DMS53 (cell line): ENCODE data around the gene CKAP4.
A peak's percentile ranks its signal among the peaks of the same experiment; 100 is the strongest.
"Not testable (repeated sequence)": the region's sequence is repeated elsewhere in the genome, so short reads cannot be mapped to it uniquely, and the experiment has no call there.

Experiments
- DNase-seq: peaks from one replicate; lab custom pipeline; 2025; lab: John Stamatoyannopoulos, UW

Gene CKAP4, protein sequence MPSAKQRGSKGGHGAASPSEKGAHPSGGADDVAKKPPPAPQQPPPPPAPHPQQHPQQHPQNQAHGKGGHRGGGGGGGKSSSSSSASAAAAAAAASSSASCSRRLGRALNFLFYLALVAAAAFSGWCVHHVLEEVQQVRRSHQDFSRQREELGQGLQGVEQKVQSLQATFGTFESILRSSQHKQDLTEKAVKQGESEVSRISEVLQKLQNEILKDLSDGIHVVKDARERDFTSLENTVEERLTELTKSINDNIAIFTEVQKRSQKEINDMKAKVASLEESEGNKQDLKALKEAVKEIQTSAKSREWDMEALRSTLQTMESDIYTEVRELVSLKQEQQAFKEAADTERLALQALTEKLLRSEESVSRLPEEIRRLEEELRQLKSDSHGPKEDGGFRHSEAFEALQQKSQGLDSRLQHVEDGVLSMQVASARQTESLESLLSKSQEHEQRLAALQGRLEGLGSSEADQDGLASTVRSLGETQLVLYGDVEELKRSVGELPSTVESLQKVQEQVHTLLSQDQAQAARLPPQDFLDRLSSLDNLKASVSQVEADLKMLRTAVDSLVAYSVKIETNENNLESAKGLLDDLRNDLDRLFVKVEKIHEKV

DNA sequence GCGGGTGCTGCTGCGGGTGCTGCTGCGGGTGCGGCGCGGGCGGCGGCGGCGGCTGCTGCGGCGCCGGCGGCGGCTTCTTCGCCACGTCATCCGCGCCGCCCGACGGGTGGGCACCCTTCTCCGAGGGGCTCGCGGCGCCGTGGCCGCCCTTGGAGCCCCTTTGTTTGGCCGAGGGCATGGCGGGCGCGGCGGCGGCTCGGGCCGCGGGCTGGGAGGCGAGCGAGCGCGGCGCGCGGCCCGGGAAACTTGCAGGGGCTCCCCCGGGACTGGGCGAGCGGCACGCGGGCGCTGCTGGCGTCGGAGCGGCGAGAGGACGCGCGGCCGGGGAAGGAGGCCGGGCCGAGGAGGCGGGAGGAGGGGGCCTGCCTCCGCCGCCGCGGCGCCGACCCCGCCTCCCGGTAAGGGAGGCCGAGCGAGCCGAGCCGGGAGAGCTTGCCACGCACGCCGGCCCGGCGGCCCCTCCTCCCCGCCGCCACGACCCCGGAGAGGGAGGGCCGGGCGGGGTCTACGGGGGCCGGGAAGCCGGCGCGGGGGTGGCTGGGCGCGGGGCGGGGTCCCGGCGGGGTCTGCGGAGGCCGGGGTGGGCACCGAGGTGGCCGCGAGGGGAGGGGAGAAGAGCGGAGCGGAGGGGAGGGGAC lies at the start of gene CKAP4:
CKAP4 (minus strand) TSS at position 347 of the 638 bp plus-strand sequence; CDS start at position 178, 169 bp downstream.
- DNase-seq, result peak; percentile 92

DNA sequence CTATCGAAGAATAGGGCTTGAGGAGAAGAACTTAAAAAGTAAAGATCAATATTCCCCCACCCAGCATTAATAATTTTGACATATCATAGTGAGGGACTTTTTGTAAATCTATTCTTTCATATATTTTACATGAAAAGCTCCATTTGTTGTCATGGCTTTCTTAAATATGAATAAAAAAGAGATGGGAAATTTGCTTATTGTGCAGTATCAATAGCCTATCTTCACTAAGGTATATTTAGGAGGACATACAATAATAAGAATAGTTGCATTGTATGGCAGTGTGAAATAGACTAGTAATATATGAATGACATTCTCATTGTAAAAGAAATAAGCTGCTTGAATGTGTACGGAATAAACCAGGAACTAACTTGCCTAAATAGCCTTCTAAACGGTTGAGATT lies 49.3 kb upstream of the CKAP4 start:
- DNase-seq, result no peak

DNA sequence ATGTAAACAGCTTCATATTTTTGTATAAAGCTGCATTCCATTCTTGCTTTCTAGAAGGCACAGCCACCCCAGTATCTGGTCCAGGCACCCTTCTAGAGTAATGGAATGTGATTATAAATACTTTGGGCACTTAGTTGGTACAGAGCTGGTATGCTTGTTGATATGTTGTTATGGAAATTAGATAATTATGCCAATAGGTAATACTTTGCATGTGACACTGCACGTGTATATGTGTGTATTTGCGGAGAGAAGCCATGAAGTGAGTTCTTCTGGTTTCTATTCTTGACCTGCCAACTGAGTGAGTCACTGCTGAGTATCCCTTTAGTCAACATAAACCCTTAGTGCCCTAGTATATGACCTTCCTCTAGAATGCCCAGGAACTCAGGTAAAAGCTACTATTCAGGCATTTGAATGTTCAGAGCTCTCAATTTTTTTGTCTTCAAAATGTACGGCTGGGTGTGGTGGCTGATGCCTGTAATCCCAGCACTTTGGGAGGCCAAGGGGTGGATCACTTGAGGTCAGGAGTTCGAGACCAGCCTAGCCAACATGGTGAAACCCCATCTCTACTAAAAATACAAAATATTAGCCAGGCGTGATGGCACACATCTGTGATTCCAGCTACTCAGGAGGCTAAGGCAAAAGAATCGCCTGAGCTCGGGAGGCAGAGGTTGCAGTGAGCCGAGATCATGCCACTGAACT lies 48.5 kb upstream of the CKAP4 start:
- peak; percentile 94 for DNase-seq

DNA sequence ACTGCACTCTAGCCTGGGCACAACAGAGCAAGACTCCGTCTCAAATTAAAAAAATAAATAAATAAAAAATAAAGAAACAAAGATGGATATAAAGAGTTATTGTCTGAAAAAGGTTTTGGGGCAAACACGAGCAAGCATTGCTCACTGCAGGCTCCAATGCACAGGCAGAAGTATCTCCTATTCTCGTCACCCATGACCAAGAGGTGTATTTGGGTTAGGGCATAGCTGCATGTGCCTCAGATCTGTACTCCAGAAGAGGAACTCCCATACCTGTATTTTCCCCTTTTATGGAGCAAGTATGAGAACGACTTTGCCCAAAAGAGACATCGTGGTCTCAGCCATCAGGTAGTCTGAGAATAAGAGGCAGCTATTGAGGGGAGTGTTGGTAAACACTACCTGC lies 44.5 kb upstream of the CKAP4 start:
- no peak for DNase-seq

DNA sequence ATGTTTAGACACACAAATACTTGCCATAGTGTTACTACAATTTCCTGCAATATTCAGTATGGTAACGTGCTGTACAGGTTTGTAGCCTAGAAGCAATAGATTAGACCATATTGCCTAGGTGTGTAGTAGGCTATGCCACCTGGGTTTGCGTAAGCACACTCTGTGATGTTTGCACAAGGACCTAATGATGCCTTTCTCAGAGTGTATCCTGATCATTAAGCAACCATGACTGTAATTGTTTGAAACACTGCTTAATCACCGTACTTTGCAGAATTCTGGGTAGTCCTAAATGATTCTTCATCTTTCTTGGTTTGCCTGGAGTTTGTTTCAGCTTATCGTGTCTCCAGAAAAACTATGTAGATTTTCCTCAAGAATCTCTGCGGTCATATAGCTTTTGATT lies 43.5 kb upstream of the CKAP4 start:
- DNase-seq, result peak; percentile 88

DNA sequence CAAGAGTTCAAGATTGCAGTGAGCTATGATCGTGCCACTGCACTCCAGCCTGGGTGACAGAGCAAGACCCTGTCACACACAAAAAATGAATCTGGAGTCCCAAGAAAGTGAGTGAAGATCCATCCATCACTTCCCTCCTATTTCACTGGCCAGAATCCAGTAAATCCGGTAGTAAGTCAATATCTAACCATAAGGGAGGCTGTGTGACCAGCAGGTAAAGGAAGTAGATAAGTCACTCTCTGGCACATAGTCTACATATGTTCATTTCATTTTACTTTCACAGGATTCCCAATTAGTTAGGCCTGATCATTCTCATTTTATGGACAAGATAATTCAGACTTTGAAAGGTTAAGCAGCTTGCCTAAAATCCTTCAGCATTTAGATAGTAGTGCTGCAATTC lies 42.8 kb upstream of the CKAP4 start:
- peak; percentile 74 for DNase-seq

DNA sequence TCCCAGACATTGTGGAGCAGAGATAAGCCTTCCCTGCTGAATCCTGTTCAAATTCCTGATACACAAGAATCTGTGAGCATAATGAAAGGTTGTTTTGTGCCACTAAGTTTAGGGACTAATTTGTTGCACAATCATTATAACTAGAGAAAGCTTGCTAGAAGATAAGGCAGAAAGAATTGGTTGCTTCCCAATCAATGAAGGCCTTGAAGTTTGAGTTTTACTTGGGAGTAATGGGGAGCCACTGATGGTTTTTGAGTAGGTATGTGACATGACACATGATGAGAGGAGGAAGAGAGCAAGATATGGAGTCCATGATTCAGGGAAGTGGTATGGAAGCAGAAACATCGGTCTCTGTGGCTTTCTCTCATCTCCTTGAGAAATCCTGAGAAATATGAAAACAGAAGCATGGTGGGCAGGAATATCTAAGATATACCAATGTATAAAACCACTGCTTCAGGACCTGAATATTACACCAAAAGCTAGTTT lies 41.4 kb upstream of the CKAP4 start:
- no peak for DNase-seq

DNA sequence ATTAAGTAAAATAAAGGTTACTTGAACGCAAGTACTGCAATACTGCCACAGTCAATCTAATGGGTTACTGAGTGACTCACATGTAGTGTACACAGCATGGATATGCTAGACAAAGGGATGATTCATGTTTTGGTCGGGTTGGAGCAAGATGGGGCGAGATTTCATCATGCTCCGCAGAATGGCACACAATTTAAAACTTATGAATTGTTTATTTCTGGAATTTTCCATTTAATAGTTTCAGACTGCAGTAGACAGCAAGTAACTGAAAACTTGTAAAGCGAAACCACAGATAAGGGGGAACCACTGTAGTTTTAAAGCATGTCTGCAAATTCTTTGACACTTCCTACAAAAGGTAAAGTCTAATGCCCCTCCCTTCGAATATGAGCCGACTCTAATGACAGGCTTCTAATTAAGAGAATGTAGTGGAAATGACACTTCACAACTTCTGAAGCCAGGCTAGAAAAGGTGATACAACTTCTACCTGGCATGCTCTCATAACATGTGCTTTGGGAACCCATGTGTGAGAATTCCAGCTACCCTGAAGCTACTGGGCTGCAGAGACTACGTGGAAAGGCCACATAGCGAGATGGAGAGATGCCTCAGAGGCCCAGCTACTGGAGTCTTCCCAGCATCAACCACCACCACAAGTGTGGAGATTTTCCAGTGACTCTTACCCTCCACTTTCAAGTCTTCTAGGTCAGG lies 40.8 kb upstream of the CKAP4 start:
- peak; percentile 96 for DNase-seq

DNA sequence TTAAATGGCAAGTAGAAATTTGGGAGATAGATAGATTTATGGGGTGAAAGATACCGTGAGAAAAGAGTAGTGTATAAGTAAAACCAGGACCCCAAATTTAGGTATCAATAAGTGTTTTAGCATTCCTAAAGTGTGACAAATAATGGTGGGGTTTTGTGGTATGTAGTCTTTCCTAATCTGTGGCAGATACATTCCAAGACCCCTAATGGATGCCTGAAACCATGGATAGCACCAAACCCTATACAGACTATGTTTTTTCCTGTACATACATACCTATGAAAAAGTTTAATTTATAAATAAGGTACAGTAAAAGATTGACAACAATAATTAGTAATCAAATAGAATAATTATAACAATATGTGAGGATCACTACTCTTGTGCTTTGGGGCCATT lies 40.3 kb upstream of the CKAP4 start:
- DNase-seq, result no peak

DNA sequence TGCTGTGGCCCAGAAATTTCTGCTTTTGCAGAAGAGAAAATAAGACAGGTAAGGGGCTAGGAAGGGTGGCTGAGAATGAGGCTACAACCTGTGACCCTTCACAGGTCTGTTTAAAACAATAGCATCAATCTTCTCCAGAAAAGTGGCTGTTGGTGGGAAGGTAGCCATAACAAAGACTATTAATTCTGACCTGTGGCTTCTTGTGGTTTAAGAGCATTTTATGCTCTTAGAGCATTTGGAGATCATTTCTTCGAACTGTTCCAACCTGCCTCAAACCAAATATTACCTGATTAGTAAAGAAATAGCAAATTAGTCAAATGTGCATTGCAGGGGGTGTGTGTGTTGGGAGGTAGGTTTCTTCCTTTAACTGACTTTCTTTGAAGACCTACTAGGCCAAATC lies 39.5 kb upstream of the CKAP4 start:
- no peak for DNase-seq

DNA sequence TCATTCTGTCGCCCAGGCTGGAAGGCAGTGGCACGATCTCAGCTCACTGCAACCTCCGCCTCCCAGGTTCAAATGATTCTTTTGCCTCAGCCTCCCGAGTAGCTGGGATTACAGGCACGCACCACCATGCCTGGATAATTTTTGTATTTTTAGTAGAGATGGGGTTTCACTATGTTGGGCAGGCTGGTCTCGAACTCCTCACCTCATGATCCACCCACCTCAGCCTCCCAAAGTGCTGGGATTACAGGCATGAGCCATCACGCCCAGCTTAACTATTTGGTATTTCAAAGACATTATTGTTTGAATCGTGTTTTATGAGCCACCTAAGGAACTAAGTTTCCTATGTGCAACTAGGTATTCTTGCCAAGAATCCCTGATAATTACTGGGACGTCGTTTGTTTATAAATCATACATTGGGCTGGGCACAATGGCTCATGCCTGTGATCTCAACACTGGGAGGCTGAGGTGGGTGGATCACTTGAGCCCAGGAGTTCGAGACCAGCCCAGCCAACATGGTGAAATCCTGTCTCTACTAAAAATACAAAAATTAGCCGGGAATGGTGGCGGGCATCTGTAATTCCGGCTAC lies 38.8 kb upstream of the CKAP4 start:
- not testable (repeated sequence) for DNase-seq

DNA sequence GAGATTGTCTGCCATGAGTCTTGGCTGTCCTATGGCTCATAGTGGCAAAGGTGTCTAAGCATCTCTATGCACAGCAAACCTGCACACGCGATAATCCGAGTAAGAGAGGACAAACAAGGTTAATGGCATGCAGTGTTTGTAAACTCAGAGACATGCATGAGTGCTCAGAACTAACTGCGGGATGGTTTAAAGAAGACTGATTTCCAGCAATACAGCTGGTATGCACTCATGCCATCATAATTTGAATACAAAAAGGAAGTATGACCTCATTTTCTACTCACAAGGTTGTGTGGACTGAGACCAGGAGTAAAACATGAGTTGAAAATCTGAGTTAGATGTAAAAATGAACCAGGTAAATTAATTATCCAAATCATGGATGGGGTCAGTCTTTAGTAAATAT lies 38.2 kb upstream of the CKAP4 start:
- DNase-seq, result peak; percentile 91

DNA sequence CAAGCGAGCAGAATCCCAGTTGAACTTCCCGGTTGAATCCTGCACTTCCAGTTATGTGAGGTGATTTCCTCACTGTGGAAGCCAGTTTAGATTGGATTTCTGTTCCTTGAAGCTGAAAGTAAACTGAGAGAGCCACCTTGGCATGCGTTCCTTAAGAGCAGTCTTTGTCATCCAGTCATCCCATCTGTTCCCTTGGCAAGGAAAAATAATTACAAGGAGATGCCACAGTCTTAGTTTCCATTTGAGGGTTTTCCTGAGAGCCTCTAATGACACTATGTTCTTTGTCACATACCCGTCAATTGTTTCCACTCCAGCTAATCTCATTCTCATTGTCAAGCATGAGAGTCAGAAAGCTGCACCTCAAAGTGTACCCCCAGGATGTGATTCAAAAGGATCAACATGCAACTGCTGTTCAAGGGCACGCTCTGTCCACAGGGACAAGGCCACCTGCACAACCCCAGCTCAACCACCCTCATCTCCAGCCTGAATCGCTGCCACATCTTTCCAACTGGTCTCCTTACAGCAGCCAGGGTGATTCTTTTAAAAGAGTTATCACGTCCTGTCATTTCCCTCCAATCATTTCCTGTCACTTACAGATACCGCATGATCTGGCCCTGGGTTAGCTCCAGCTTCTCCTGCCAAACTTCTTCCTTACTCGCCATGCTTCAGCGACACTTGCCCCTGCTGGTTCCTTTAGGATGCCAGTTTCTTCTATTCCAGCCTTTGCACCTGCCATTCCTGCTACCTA lies 36.7 kb upstream of the CKAP4 start:
- no peak for DNase-seq

DNA sequence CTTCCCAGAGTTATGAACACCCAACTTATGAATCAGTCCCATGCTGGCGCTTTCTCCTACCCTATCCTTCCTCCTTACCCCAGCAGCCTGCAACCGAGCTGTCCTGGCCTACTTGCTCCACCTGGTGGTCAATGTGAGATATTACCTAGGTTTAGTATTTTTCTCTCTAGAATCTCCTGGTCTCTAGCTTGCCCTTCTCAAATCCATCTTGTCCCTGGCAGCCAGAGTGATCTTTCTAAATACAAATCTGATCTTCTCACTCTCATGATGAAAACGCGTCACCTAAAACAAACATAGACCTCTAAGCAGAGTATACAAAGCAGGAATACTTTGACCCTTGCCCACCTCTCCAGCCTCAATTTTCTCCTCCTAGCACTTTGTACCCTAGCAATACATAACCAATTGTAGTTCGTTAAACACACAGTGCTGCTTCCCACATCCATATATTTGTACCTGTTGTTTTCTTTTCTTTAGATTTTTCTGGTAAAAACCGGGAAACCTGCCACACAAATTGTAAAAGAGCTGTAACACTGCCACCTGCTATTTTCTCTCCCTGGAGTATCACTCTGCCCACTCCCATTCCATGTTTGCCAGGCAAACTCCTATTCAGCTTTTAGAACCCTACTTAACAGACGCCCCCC lies 34.8 kb upstream of the CKAP4 start:
- DNase-seq, result peak; percentile 90

DNA sequence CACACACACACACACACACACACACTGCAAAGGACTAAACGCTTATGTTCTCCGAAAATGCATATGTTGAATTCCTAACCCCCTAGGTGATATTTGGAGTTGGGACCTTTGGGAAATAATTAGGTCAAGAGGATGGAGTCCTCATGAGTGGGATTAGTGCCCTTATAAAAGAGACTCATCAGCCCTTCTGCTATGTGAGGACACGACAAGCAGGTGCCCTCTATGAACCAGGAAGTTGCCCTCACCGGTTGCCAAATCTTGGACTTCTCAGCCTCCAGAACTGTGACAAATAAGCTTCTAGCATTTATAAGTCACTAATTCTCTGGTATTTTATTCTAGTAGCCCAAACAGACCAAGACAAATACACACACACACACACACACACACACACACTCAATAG lies 34.0 kb upstream of the CKAP4 start:
- peak; percentile 56 for DNase-seq

DNA sequence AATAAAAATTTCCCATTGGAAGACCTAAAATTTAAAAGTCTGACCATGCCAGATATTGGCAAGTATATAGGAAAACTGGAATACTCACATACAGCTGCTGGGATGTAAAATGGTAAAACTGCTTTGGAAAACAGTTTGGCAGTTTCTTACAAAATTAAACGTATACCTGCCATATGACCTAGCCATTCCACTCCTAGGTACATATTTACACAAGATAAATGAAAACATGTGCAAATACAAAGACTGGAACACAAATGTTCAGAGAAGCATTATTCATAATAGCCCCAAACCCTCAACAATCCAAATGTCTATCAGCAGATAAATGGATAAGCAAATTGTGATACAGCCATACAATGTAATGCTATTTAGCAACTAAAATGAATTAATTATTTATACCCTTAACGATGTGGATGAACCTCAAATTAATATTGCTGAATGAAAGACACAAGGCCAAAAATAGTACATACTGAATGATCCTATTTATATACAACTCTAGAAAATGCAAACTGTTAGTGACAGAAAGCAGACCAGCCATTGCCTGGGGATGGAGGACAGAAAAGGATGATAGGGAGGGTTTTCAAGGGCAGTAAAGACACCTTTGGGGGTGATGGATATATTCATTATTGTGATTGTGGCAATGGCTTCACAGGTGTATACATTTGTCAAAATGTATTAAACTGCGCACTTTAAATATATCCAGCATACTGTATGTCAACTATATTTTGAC lies 33.4 kb upstream of the CKAP4 start:
- peak; percentile 68 for DNase-seq

DNA sequence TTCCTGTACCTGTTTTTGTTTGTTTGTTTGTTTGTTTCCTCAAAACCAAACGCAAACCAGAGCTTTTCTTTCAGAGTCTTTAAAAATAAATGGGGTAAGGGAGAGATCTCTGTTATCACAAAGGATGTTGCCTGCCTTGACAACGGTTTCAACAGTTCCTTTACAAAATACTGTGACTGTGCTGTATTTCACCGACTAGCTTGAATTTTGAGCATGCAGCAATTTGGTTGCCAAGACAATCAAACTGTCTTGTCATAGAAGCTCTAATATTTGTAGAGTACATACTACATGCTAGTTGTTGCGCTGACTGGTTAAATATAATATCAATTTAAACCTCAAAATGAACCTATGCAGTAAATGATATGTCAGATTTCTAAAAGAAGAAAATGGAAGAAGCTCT lies 32.3 kb upstream of the CKAP4 start:
- peak; percentile 57 for DNase-seq

DNA sequence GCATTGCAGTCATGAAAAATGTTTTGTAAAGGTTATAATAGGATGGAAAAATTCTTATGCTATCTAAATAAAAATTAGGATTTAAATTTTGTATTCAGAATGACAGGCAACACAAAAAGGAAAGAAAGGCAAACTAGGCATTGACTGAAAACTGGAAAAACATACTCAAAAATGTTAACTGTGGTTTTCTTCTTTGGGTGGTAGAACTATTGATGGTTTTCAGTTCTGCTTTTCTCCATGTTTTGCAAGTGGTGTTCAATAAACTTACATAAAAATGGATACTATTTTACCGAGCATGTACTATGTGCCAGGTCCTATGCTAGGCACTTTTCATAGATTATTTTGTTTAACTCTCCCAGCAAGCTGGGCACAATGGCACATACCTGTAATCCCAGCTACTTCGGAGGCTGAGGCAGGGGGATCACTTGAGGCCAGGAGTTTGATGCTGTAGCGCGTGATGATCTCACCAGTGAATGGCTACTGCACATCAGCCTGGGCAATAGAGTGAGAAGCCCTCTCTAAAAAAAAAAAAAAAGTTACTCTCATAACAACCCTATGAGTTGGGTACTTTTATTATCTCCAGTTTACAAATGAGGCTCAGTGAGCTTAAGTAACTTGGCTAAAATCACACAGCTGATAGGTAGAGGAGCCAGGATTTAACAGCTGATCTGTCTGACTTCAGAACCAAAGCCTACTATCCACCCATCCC lies 28.4 kb upstream of the CKAP4 start:
- DNase-seq, result no peak

DNA sequence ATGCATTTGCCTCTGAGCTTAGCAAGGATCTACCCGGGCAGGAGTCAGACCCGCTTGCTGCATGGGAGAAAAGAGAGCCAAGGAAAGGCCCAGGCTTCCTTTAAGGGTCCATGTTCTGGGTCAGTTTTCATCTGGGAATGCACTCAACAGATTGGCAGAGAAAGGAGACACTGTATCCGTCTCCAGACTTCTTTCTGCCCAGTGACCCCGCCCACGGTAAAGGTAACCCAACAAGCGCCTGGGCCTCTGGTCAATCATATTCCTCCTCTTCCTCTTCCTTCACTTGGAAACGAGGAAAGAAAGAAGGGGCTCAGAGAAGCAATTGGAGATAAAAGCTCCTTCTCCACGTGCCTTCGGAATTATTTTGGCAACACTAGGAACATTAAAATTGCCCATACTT lies 27.6 kb upstream of the CKAP4 start:
- no peak for DNase-seq
